HepG2 (cell line): Measurements from ENCODE around the gene PGC. TPM values are rescaled to one million over a fixed set of nuclear protein-coding genes. Genes with fewer than 3 reads are reported as not detected.

ENCODE experiments used
- EZH2 ChIP-seq: conservative IDR thresholded peaks from 2 replicates; pipeline ENCODE4 v1.6.1; 2012; ENCODE audit warnings: mild to moderate bottlenecking, low read depth, low read length, moderate library complexity
- KLF12 ChIP-seq: sonication (generic); formaldehyde crosslinking; IDR thresholded peaks from 2 replicates; pipeline ENCODE4 v1.4.0; 2020; ENCODE audit warnings: missing genetic modification reagents, borderline replicate concordance
- KMT2A ChIP-seq: sonication (generic); formaldehyde crosslinking; IDR thresholded peaks from 2 replicates; pipeline ENCODE4 v1.4.0; 2020; ENCODE audit warnings: missing genetic modification reagents
- SATB2 ChIP-seq: sonication (generic); formaldehyde crosslinking; IDR thresholded peaks from 2 replicates; pipeline ENCODE4 v1.5.0; 2020; ENCODE audit warnings: missing genetic modification reagents
- ZBTB8A ChIP-seq: sonication (generic); formaldehyde crosslinking; IDR thresholded peaks from 2 replicates; pipeline ENCODE4 v1.4.0; 2020; ENCODE audit warnings: mild to moderate bottlenecking, low read depth, missing genetic modification reagents, borderline replicate concordance
- ZNF101 ChIP-seq: sonication (generic); formaldehyde crosslinking; IDR thresholded peaks from 2 replicates; pipeline ENCODE4 v1.4.0; 2020; ENCODE audit warnings: mild to moderate bottlenecking, low read depth, missing genetic modification reagents, borderline replicate concordance
- ZNF431 ChIP-seq: sonication (generic); formaldehyde crosslinking; IDR thresholded peaks from 2 replicates; pipeline ENCODE4 v1.9.0; 2022; ENCODE audit warnings: missing genetic modification reagents, low read depth, mild to moderate bottlenecking, borderline replicate concordance
- ZNF678 ChIP-seq: sonication (generic); formaldehyde crosslinking; IDR thresholded peaks from 2 replicates; pipeline ENCODE4 v1.4.0; 2020; ENCODE audit warnings: mild to moderate bottlenecking, missing genetic modification reagents
- ZNF780A ChIP-seq: sonication (generic); formaldehyde crosslinking; IDR thresholded peaks from 2 replicates; pipeline ENCODE4 v1.8.0; 2022; ENCODE audit warnings: mild to moderate bottlenecking, missing genetic modification reagents, moderate library complexity
- polyA plus RNA-seq, 8 experiments: library from polyadenylated mRNA; depleted of rRNA in 3 of 8; stranded (reverse) in 7 of 8; unstranded in 1 of 8; fragments of >200 nt; fragmentation: Illumina TruSeq in 4 of 8; extraction: Trizol in 4 of 8; gene quantifications; 2 replicates each; pipeline versions ENCODE4 v1.2.1 to v1.2.3, GENCODE V29; 2011 to 2016; ENCODE audit warnings: low read depth in 4 of 8, missing spikeins in 1 of 8, mixed read lengths in 1 of 8; ENCODE audit not compliant: insufficient read depth in 1 of 8
- total RNA-seq, 5 experiments: library from RNA; depleted of rRNA; stranded (reverse); fragments of >200 nt; fragmentation: Illumina TruSeq; extraction: Trizol; gene quantifications; 2 replicates each; pipeline ENCODE4 v1.2.3, GENCODE V29; 2016; ENCODE audit warnings: low read depth in 1 of 5
- TF ChIP-seq, protein P1 (sequence below), 2 experiments: sonication (generic) in 1 of 2; formaldehyde crosslinking in 1 of 2; IDR thresholded peaks; 2 replicates each; pipeline versions ENCODE4 v1.4.0 to v1.6.1; 2016 to 2020; ENCODE audit warnings: borderline replicate concordance in 1 of 2, low read depth in 1 of 2, mild to moderate bottlenecking in 1 of 2, missing genetic modification reagents in 1 of 2
- TF ChIP-seq, protein P2 (sequence below): IDR thresholded peaks from 2 replicates; pipeline ENCODE4 v1.6.1; 2012; ENCODE audit warnings: low read depth, low read length, improper control_type of control experiment
- TF ChIP-seq, protein P3 (sequence below): sonication (generic); formaldehyde crosslinking; IDR thresholded peaks from 2 replicates; pipeline ENCODE4 v1.4.0; 2020; ENCODE audit warnings: low read depth, mild to moderate bottlenecking, missing genetic modification reagents
- TF ChIP-seq, protein P4 (sequence below), 2 experiments: sonication (generic) in 1 of 2; formaldehyde crosslinking in 1 of 2; IDR thresholded peaks; 2 replicates each; pipeline versions ENCODE4 v1.5.1 to v1.6.1; 2011 to 2020; ENCODE audit warnings: borderline replicate concordance in 1 of 2, low read depth in 1 of 2, low read length in 1 of 2, mild to moderate bottlenecking in 1 of 2, missing genetic modification reagents in 1 of 2, moderate library complexity in 1 of 2
- TF ChIP-seq, protein P5 (sequence below): sonication (generic); formaldehyde crosslinking; IDR thresholded peaks from 2 replicates; pipeline ENCODE4 v1.4.0; 2020; ENCODE audit warnings: missing genetic modification reagents
- TF ChIP-seq, protein P6 (sequence below): sonication (generic); formaldehyde crosslinking; IDR thresholded peaks from 2 replicates; pipeline ENCODE4 v1.5.0; 2020; ENCODE audit warnings: missing genetic modification reagents

Gene PGC
- total and polyA plus RNA-seq, 2 of the 13 experiments (the other 11 are each of a cell fraction or from before 2014, with no cell fraction given): 426 to 502 TPM

DNA sequence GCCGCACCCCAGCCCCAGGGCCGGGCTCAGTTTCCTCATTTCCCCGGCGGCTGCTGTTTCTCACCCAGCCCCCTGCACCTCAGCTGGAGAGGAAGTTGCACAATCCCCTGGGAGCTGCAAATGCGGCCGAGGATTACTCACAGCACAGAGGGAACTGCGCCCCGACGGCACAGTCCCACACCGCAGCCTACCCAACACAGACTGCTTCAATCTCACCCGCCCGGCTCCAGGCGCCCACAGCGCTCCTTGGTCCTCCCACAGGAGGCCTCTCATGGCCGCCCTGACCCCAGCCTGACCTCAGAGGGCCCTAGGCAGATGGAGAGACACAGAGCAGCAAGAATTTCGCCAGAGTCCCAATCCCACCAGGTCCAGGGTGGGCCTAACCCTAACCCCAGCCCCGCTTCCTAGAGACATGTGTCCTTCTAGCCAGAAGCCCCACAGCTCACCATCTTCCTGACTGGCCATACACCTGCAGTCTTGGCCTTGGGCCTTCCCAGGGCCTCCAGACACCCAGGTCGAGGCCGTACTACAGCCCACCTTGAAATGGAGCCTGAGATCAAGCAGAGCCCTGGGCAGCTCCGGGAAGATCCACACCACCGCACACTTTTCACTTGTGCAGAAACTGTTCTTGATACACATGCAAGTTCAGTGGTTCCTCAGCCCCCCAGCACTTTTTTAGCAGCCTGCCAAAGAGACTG, 23.5 kb downstream of the PGC start (continued):
- TF ChIP-seq KMT2A: peak; percentile 89
- TF ChIP-seq ZNF431: no peak
- TF ChIP-seq, protein P1, sequence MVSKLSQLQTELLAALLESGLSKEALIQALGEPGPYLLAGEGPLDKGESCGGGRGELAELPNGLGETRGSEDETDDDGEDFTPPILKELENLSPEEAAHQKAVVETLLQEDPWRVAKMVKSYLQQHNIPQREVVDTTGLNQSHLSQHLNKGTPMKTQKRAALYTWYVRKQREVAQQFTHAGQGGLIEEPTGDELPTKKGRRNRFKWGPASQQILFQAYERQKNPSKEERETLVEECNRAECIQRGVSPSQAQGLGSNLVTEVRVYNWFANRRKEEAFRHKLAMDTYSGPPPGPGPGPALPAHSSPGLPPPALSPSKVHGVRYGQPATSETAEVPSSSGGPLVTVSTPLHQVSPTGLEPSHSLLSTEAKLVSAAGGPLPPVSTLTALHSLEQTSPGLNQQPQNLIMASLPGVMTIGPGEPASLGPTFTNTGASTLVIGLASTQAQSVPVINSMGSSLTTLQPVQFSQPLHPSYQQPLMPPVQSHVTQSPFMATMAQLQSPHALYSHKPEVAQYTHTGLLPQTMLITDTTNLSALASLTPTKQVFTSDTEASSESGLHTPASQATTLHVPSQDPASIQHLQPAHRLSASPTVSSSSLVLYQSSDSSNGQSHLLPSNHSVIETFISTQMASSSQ (IDR thresholded peaks at IDR 0.05; ENCODE audit: low read depth): no peak
- TF ChIP-seq, protein P1 (CRISPR knock-in tag; IDR thresholded peaks at IDR 0.05; ENCODE audit: borderline replicate concordance): no peak
- no peak for TF ChIP-seq ZBTB8A (CRISPR knock-in tag)
- TF ChIP-seq ZNF101 (CRISPR knock-in tag): no peak
- no peak for TF ChIP-seq ZNF678 (CRISPR knock-in tag)
- TF ChIP-seq, protein P2, sequence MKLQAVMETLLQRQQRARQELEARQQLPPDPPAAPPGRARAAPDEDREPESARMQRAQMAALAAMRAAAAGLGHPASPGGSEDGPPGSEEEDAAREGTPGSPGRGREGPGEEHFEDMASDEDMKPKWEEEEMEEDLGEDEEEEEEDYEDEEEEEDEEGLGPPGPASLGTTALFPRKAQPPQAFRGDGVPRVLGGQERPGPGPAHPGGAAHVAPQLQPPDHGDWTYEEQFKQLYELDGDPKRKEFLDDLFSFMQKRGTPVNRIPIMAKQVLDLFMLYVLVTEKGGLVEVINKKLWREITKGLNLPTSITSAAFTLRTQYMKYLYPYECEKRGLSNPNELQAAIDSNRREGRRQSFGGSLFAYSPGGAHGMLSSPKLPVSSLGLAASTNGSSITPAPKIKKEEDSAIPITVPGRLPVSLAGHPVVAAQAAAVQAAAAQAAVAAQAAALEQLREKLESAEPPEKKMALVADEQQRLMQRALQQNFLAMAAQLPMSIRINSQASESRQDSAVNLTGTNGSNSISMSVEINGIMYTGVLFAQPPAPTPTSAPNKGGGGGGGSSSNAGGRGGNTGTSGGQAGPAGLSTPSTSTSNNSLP: no peak
- TF ChIP-seq KLF12 (CRISPR knock-in tag): no peak
- TF ChIP-seq, protein P3, sequence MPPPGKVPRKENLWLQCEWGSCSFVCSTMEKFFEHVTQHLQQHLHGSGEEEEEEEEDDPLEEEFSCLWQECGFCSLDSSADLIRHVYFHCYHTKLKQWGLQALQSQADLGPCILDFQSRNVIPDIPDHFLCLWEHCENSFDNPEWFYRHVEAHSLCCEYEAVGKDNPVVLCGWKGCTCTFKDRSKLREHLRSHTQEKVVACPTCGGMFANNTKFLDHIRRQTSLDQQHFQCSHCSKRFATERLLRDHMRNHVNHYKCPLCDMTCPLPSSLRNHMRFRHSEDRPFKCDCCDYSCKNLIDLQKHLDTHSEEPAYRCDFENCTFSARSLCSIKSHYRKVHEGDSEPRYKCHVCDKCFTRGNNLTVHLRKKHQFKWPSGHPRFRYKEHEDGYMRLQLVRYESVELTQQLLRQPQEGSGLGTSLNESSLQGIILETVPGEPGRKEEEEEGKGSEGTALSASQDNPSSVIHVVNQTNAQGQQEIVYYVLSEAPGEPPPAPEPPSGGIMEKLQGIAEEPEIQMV (CRISPR knock-in tag): no peak
- no peak for TF ChIP-seq SATB2 (CRISPR knock-in tag)
- TF ChIP-seq EZH2: no peak
- TF ChIP-seq, protein P4, sequence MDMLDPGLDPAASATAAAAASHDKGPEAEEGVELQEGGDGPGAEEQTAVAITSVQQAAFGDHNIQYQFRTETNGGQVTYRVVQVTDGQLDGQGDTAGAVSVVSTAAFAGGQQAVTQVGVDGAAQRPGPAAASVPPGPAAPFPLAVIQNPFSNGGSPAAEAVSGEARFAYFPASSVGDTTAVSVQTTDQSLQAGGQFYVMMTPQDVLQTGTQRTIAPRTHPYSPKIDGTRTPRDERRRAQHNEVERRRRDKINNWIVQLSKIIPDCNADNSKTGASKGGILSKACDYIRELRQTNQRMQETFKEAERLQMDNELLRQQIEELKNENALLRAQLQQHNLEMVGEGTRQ (IDR thresholded peaks at IDR 0.05; ENCODE audit: low read depth, low read length): no peak
- TF ChIP-seq, protein P4 (CRISPR knock-in tag; IDR thresholded peaks at IDR 0.05; ENCODE audit: borderline replicate concordance): no peak
- TF ChIP-seq, protein P5, sequence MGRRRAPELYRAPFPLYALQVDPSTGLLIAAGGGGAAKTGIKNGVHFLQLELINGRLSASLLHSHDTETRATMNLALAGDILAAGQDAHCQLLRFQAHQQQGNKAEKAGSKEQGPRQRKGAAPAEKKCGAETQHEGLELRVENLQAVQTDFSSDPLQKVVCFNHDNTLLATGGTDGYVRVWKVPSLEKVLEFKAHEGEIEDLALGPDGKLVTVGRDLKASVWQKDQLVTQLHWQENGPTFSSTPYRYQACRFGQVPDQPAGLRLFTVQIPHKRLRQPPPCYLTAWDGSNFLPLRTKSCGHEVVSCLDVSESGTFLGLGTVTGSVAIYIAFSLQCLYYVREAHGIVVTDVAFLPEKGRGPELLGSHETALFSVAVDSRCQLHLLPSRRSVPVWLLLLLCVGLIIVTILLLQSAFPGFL (CRISPR knock-in tag): no peak
- TF ChIP-seq ZNF780A (CRISPR knock-in tag): no peak
- TF ChIP-seq, protein P6, sequence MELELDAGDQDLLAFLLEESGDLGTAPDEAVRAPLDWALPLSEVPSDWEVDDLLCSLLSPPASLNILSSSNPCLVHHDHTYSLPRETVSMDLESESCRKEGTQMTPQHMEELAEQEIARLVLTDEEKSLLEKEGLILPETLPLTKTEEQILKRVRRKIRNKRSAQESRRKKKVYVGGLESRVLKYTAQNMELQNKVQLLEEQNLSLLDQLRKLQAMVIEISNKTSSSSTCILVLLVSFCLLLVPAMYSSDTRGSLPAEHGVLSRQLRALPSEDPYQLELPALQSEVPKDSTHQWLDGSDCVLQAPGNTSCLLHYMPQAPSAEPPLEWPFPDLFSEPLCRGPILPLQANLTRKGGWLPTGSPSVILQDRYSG (CRISPR knock-in tag): no peak
